ENCODE data around the gene MAP2K5.

DNA sequence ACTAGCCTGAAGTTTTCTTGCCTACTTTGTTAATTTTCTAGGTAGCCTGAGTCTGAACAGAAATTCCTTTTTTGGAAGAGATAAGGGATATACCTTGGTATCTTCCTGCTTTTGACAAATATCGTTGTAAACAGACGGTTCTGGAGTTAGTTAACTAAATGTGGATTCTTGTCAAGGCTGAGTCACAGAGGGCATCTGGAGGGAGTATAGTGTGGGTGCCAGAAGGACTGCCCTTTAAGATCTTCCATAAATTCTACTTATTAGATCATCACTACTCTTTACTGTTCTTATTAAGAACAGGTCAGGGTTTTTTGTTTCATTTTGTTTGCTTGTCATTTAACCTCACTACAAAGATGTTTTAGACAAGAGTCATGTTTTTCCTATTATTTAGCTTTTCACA, 157.5 kb downstream of the MAP2K5 start:
- TF ChIP-seq POLR2AphosphoS5 (IDR thresholded peaks at IDR 0.05; ENCODE audit: borderline replicate concordance, low read depth, low read length) (no peak), EZH2 (IDR thresholded peaks at IDR 0.05) (no peak)

Data from SK-N-MC (cell line).